SJSA1 (cell line): ENCODE measurements around the gene PIK3R5. TPM values are rescaled to one million over a fixed set of nuclear protein-coding genes. Genes with fewer than 3 reads are reported as not detected.
"Not testable (repeated sequence)": the region's sequence is repeated elsewhere in the genome, so short reads cannot be mapped to it uniquely, and the experiment has no call there.

ENCODE experiments used
- DNase-seq, 2 experiments: peaks; one replicate each; pipeline ENCODE4 v3.0.0-alpha.2; 2015 to 2020; ENCODE audit warnings: low spot score in 2 of 2, low read depth in 1 of 2
- H3K27ac ChIP-seq: fragments of 250-450 bp; sonication (Bioruptor Pico); 2 replicates; pipeline ENCODE4 v1.5.1; 2020; ENCODE audit warnings: mild to moderate bottlenecking, moderate library complexity
- H3K27me3 ChIP-seq: fragments of 250-450 bp; sonication (Bioruptor Pico); replicated peaks from 2 replicates; pipeline ENCODE4 v1.5.1; 2020; ENCODE audit warnings: mild to moderate bottlenecking, moderate library complexity
- H3K36me3 ChIP-seq: fragments of 250-450 bp; sonication (Bioruptor Pico); 2 replicates; pipeline ENCODE4 v1.5.1; 2020; ENCODE audit warnings: mild to moderate bottlenecking
- H3K4me1 ChIP-seq: fragments of 250-450 bp; sonication (Bioruptor Pico); replicated peaks from 2 replicates; pipeline ENCODE4 v1.6.1; 2021; ENCODE audit warnings: mild to moderate bottlenecking
- H3K4me3 ChIP-seq: fragments of 250-450 bp; sonication (Bioruptor Pico); 2 replicates; pipeline ENCODE4 v1.5.1; 2020; ENCODE audit warnings: mild to moderate bottlenecking
- H3K9me3 ChIP-seq: fragments of 250-450 bp; sonication (Bioruptor Pico); replicated peaks from 2 replicates; pipeline ENCODE4 v1.5.1; 2020; ENCODE audit warnings: mild to moderate bottlenecking
- total RNA-seq: library from RNA; depleted of rRNA; stranded (reverse); fragments of >200 nt; shearing (Covaris generic); gene quantifications from 2 replicates; pipeline ENCODE4 v1.2.3, GENCODE V29; 2014

The PIK3R5 gene
- total RNA-seq, 1 experiment from 2014 or later: not detected

GRCh38 chr17:9001559-9001958 is 36.1 kb upstream of the PIK3R5 start:
- no peaks in the 10 kb centered on the region for H3K9me3 ChIP-seq

GRCh38 chr17:8997994-8998628 is 32.6 kb upstream of the PIK3R5 start:
- Histone ChIP-seq H3K4me1 (peaks cover 10% of the 10 kb centered on the region), H3K36me3 (no peaks in the 10 kb centered on the region), H3K27ac (no peak overlapping the region), H3K27me3 (no peaks in the 10 kb centered on the region), H3K4me3 (no peak overlapping the region), H3K9me3 (no peaks in the 10 kb centered on the region)
- DNase-seq: peak; percentile 44 to 63

More at GRCh38 chr17:9001559-9001958, 36.1 kb upstream of the PIK3R5 start:
- DNase-seq: no peak
- Histone ChIP-seq H3K27me3 (no peaks in the 10 kb centered on the region), H3K27ac (no peak overlapping the region), H3K36me3 (no peaks in the 10 kb centered on the region), H3K4me3 (no peak overlapping the region), H3K4me1 (peaks cover 15% of the 10 kb centered on the region)

GRCh38 chr17:8995711-8996110 is 30.2 kb upstream of the PIK3R5 start:
- Histone ChIP-seq H3K4me1 (peaks cover 3% of the 10 kb centered on the region; the same call in 1 of the 2 replicates), H3K27ac (no peak overlapping the region), H3K36me3 (no peaks in the 10 kb centered on the region), H3K27me3 (no peaks in the 10 kb centered on the region), H3K4me3 (no peak overlapping the region), H3K9me3 (no peaks in the 10 kb centered on the region)
- DNase-seq: no peak

DNA sequence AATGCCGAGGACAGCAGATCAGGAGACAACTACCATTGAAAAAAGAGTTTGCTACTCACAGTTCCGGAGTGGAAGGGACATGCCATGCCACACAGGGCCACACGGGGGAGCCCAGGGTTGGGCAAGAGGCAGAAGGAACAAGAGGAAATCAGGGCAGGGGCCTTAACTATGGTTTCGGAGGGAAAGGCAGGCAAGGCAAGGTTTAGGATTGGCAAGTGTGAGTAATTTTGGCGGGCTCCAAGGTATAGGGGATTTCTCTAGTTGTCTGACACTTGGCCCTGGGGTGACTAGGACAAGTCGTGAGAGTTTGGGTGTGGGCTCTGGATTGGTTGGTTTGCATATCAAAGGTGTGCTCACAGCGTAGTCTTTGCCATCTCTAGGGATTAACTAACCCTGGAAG is 28.8 kb upstream of the PIK3R5 start:
- Histone ChIP-seq H3K36me3 (no peaks in the 10 kb centered on the region), H3K4me3 (no peak overlapping the region), H3K27me3 (no peaks in the 10 kb centered on the region), H3K4me1 (peaks cover 3% of the 10 kb centered on the region; the same call in 1 of the 2 replicates), H3K9me3 (no peaks in the 10 kb centered on the region), H3K27ac (no peak overlapping the region)
- DNase-seq: peak; percentile 22 to 56

DNA sequence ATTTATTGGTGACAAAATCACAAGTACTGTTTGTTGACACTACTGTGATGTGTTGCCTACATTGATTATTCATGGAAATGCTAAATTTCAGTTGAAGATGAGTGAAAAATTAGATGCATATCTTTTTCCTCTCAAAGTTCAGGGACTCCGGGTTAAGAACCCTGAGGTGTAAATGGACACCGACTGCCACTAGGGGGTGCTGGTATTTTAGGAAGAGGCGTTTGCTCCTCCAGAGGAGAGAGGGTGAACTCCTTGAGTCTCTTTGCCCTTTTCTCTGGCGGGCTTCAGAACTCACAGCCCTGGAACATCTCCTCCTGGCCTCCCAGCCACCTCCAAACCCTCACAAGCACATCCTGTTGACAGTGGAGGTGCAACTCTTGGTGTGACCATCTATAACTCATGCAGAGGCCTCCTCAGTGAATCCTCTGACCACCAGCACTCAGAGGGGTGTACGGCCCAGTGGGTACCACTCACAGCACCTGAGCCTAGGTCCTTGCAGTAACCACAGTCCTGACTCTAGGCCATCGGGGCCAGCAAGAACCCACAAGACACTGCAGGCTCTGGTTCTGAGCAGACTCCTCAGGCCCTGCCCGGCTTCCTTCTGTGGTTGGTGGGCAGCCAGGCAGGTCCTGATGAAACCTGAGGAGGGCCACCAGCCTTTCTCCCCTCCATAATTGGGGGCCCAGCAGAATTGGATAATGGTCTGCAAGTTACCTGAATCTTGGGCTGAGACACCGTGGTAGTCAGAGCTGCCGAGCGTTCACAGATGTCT is 26.2 kb upstream of the PIK3R5 start:
- Histone ChIP-seq H3K9me3 (no peaks in the 10 kb centered on the region), H3K27me3 (no peaks in the 10 kb centered on the region), H3K27ac (no peak overlapping the region), H3K36me3 (no peaks in the 10 kb centered on the region), H3K4me3 (no peak overlapping the region), H3K4me1 (no peaks in the 10 kb centered on the region)
- peak; percentile 28 to 68 for DNase-seq

GRCh38 chr17:8988263-8988935 is 22.9 kb upstream of the PIK3R5 start:
- not testable (repeated sequence) for DNase-seq, H3K4me1 ChIP-seq, H3K36me3 ChIP-seq

DNA sequence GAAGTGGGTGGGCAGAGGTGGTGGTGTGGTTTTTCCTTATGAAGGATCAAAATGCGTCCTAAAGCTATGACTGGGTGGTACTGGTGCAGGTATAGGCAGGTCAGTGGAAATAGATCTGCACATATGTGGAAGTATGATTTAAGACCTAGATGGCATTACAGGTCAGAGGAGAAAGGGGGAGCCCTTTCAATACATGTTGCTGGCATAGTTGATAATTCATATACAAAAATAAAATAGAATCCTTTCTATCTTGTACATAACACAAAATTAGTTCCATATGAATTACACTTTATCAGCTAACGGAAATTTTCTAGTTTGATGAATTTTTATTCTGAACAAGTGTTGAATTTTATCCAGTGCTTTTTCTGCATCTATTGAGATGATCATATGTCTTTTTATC is 20.8 kb upstream of the PIK3R5 start:
- no peak overlapping the region for H3K27ac ChIP-seq
- H3K4me3 ChIP-seq: no peak overlapping the region
- H3K9me3 ChIP-seq: no peaks in the 10 kb centered on the region
- DNase-seq: no peak
- no peaks in the 10 kb centered on the region for H3K36me3 ChIP-seq
- no peaks in the 10 kb centered on the region for H3K4me1 ChIP-seq
- H3K27me3 ChIP-seq: no peaks in the 10 kb centered on the region

More at GRCh38 chr17:8988263-8988935, 22.9 kb upstream of the PIK3R5 start:
- H3K27me3 ChIP-seq, H3K27ac ChIP-seq, H3K4me3 ChIP-seq, H3K9me3 ChIP-seq: not testable (repeated sequence)

DNA sequence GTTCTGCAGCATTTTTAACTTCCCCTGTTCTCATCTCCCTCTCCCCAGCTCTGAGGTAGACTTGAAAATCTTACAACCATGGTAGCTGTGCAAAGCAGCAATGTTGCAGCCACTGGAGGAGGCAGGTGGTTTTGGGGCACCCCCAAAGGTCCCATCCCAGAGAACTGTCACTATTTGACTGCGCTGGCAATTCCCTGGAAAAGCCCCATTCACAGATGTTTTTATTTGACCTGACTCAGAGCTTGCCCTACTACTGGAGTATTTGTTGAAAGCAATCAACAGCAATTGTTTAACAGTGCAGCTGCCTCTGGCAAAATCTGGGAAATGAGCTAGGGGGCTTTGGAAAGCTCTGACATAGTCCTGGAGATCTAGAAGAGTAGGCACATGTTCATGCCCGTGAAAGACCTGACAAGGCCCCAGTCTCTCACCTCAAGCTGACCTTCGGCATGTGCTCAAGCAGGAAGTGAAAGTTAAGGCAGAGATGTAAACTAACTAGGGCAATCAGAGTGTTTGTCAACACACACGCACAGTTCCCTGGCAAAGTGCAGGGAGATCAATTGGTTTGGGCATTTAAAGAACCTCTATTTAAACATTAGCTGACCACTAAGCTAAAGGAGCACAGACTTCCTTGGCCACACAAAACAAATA is 19.7 kb upstream of the PIK3R5 start:
- H3K4me3 ChIP-seq: no peak overlapping the region
- no peaks in the 10 kb centered on the region for H3K27me3 ChIP-seq
- H3K36me3 ChIP-seq: no peaks in the 10 kb centered on the region
- H3K4me1 ChIP-seq: no peaks in the 10 kb centered on the region
- DNase-seq: no peak
- H3K27ac ChIP-seq: no peak overlapping the region
- no peaks in the 10 kb centered on the region for H3K9me3 ChIP-seq

DNA sequence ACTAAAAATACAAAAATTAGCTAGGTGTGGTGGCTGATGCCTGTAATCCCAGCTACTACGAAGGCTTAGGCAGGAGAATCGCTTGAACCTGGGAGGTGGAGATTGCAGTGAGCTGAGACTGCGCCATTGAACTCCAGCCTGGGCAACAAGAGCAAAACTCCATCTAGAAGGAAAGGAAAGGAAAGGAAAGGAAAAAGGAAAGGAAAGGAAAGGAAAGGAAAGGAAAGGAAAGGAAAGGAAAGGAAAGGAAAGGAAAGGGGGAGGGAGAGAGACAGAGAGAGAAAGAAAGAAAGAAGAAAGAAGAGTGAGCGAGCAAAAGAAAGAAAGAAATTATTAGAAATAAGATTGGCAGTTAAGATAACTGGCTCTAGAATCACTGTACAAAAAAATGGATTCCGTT is 18.7 kb upstream of the PIK3R5 start:
- H3K27me3 ChIP-seq, H3K4me3 ChIP-seq, H3K9me3 ChIP-seq, H3K36me3 ChIP-seq, H3K27ac ChIP-seq, DNase-seq, H3K4me1 ChIP-seq: not testable (repeated sequence)

DNA sequence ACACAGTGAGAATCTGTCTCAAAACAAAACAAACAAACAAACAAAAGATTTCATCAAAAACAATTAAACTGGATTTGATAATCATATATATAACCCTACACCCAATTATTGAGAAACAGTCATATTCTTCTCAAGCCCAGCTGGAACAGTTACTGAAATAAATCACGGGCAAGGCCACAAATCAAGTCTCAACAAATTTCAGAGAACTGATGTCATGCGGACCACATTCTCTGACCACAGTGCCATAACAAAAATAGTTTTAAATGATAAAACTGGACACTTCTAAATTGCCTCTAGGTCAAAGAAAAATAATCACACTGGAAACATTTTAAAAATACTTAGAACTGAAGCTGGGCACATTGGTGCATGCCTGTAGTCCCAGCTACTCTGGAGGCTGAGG is 15.9 kb upstream of the PIK3R5 start:
- no peak for DNase-seq
- H3K36me3 ChIP-seq: no peaks in the 10 kb centered on the region
- H3K4me3 ChIP-seq: no peak overlapping the region

GRCh38 chr17:8979715-8980114 is 14.2 kb upstream of the PIK3R5 start:
- Histone ChIP-seq H3K9me3 (no peaks in the 10 kb centered on the region), H3K27me3 (no peaks in the 10 kb centered on the region), H3K27ac (no peak overlapping the region), H3K36me3 (no peaks in the 10 kb centered on the region), H3K4me3 (no peak overlapping the region), H3K4me1 (no peaks in the 10 kb centered on the region)
- no peak for DNase-seq

More for the DNA sequence above, 15.9 kb upstream of the PIK3R5 start:
- Histone ChIP-seq H3K27ac (no peak overlapping the region), H3K4me1 (no peaks in the 10 kb centered on the region), H3K27me3 (no peaks in the 10 kb centered on the region), H3K9me3 (no peaks in the 10 kb centered on the region)

DNA sequence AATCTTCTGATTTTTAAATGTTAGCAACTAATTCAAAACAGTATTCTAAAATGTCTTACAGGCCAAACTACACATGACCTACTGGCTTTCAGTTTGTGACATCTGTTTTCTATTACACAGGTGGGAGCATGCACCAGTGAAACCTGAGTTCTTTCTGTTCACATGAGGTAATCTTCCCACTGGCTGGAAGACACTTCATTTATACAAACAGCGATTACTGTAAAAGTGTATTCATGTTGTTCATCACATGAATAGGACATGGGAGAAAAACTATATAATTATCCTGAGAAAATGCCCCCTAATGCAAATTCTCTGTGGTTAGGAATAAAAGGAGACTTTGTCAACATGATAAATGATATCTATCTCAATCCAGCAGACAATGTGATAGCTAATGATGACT is 11.1 kb upstream of the PIK3R5 start:
- Histone ChIP-seq H3K4me1 (no peaks in the 10 kb centered on the region), H3K27me3 (no peaks in the 10 kb centered on the region), H3K9me3 (no peaks in the 10 kb centered on the region), H3K36me3 (no peaks in the 10 kb centered on the region), H3K27ac (no peak overlapping the region), H3K4me3 (no peak overlapping the region)
- DNase-seq: no peak

DNA sequence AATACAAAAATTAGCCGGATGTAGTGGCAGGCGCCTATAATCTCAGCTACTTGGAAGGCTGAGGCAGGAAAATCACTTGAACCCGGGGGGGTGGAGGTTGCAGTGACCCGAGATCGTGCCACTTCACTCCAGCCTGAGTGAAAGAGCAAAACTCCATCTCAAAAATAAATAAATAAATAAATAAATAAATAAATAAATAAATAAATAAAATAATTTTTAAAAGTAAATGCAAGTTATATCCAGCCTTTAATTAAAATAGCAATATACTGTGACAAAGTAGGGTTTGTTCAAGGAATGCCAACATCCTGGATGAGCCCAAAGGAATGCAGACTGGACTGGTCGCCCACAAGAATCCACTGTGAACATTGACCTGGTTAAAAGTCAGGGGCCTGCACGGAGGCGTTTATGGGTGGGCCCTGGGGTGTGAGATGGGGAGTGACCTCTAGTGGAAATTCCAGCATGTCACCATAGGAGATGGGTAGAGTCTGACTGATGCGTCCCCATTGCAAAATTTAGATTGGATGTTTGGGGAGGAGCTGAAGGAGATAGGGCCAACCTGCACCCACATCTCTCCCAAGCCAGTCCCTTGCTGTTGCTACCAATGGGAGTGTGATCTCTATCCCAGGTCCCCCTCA is 9.7 kb upstream of the PIK3R5 start:
- Histone ChIP-seq H3K4me3 (no peak overlapping the region), H3K27ac (no peak overlapping the region), H3K27me3 (no peaks in the 10 kb centered on the region), H3K9me3 (no peaks in the 10 kb centered on the region), H3K36me3 (no peaks in the 10 kb centered on the region), H3K4me1 (no peaks in the 10 kb centered on the region)
- no peak for DNase-seq
